Measurements from ENCODE around the gene DUT.

Gene DUT

GRCh38 chr15:48374472-48374871, 43.2 kb downstream of the DUT start:
- POLR2A ChIA-PET = no interaction called here
- CTCF ChIA-PET = no interaction called here
- TF ChIP-seq TARDBP (IDR thresholded peaks at IDR 0.05) (no peak), FOXK2 (IDR thresholded peaks at IDR 0.05) (no peak), LEF1 (IDR thresholded peaks at IDR 0.05; ENCODE audit: borderline replicate concordance) (no peak), HDGF (IDR thresholded peaks at IDR 0.05; ENCODE audit: borderline replicate concordance) (no peak), SP1 (IDR thresholded peaks at IDR 0.05) (no peak), ARNT (IDR thresholded peaks at IDR 0.05) (no peak), NFRKB (IDR thresholded peaks at IDR 0.05) (no peak), ZNF384 (IDR thresholded peaks at IDR 0.05) (no peak), L3MBTL2 (conservative IDR thresholded peaks at IDR 0.05) (no peak), FOXA1 (IDR thresholded peaks at IDR 0.05) (no peak), CTBP1 (IDR thresholded peaks at IDR 0.05; ENCODE audit: borderline replicate concordance) (no peak), BHLHE40 (IDR thresholded peaks at IDR 0.05; ENCODE audit: borderline replicate concordance) (no peak), FOXM1 (IDR thresholded peaks at IDR 0.05; ENCODE audit: borderline replicate concordance) (no peak)
- DNase-seq (ENCODE audit: extremely low spot score) = no peak

- TF ChIP-seq FOXM1 (IDR thresholded peaks at IDR 0.05; ENCODE audit: borderline replicate concordance) = no peak
- TF ChIP-seq HDGF (IDR thresholded peaks at IDR 0.05; ENCODE audit: borderline replicate concordance) = no peak
- TF ChIP-seq PKNOX1 (IDR thresholded peaks at IDR 0.05) = no peak
- no peak for TF ChIP-seq ZNF384 (IDR thresholded peaks at IDR 0.05)
- no peak for TF ChIP-seq SP1 (IDR thresholded peaks at IDR 0.05)
- no peak for TF ChIP-seq LEF1 (IDR thresholded peaks at IDR 0.05; ENCODE audit: borderline replicate concordance)
- TF ChIP-seq FOXK2 (IDR thresholded peaks at IDR 0.05) = no peak
- TF ChIP-seq FOXA1 (IDR thresholded peaks at IDR 0.05) = no peak
- TF ChIP-seq ELF4 (IDR thresholded peaks at IDR 0.05) = no peak
- no peak for TF ChIP-seq BHLHE40 (IDR thresholded peaks at IDR 0.05; ENCODE audit: borderline replicate concordance)
- TF ChIP-seq ARNT (IDR thresholded peaks at IDR 0.05) = no peak
- TF ChIP-seq L3MBTL2 (conservative IDR thresholded peaks at IDR 0.05) = no peak
- TF ChIP-seq TARDBP (IDR thresholded peaks at IDR 0.05) = no peak
- no peak for TF ChIP-seq CTBP1 (IDR thresholded peaks at IDR 0.05; ENCODE audit: borderline replicate concordance)
- TF ChIP-seq NFRKB (IDR thresholded peaks at IDR 0.05) = no peak
- no peak for TF ChIP-seq SUZ12 (IDR thresholded peaks at IDR 0.05)
- no peak for DNase-seq (ENCODE audit: extremely low spot score)
- POLR2A ChIA-PET = no interaction called here
- CTCF ChIA-PET = interaction anchor here (0.6 kb wide), 1 partner anchor 393 kb away, joined by 3 read pairs; no protein-coding TSS in a partner anchor
These were observed 44.5 kb downstream of the DUT start for GRCh38 chr15:48375767-48376166.

- CTCF ChIA-PET = no interaction called here
- POLR2A ChIA-PET = no interaction called here
- no peak for DNase-seq (ENCODE audit: extremely low spot score)
- no peak for TF ChIP-seq NFRKB (IDR thresholded peaks at IDR 0.05)
- no peak for TF ChIP-seq LEF1 (IDR thresholded peaks at IDR 0.05; ENCODE audit: borderline replicate concordance)
- TF ChIP-seq ZNF384 (IDR thresholded peaks at IDR 0.05) = no peak
- no peak for TF ChIP-seq ARNT (IDR thresholded peaks at IDR 0.05)
- no peak for TF ChIP-seq FOXK2 (IDR thresholded peaks at IDR 0.05)
- no peak for TF ChIP-seq ELF4 (IDR thresholded peaks at IDR 0.05)
- TF ChIP-seq CTBP1 (IDR thresholded peaks at IDR 0.05; ENCODE audit: borderline replicate concordance) = no peak
- no peak for TF ChIP-seq HDGF (IDR thresholded peaks at IDR 0.05; ENCODE audit: borderline replicate concordance)
- no peak for TF ChIP-seq SUZ12 (IDR thresholded peaks at IDR 0.05)
- TF ChIP-seq FOXM1 (IDR thresholded peaks at IDR 0.05; ENCODE audit: borderline replicate concordance) = no peak
- no peak for TF ChIP-seq FOXA1 (IDR thresholded peaks at IDR 0.05)
- TF ChIP-seq BHLHE40 (IDR thresholded peaks at IDR 0.05; ENCODE audit: borderline replicate concordance) = no peak
- TF ChIP-seq SP1 (IDR thresholded peaks at IDR 0.05) = no peak
- TF ChIP-seq L3MBTL2 (conservative IDR thresholded peaks at IDR 0.05) = no peak
These were observed 49.0 kb downstream of the DUT start for GRCh38 chr15:48380198-48380597.

- no peak for DNase-seq (ENCODE audit: extremely low spot score)
- TF ChIP-seq HDGF (IDR thresholded peaks at IDR 0.05; ENCODE audit: borderline replicate concordance) (no peak), NFRKB (IDR thresholded peaks at IDR 0.05) (no peak), SUZ12 (IDR thresholded peaks at IDR 0.05) (no peak), ARNT (IDR thresholded peaks at IDR 0.05) (no peak), FOXK2 (IDR thresholded peaks at IDR 0.05) (no peak), FOXM1 (IDR thresholded peaks at IDR 0.05; ENCODE audit: borderline replicate concordance) (no peak), FOXA1 (IDR thresholded peaks at IDR 0.05) (no peak), L3MBTL2 (conservative IDR thresholded peaks at IDR 0.05) (no peak), PKNOX1 (IDR thresholded peaks at IDR 0.05) (no peak), LEF1 (IDR thresholded peaks at IDR 0.05; ENCODE audit: borderline replicate concordance) (no peak), ELF4 (IDR thresholded peaks at IDR 0.05) (no peak), BHLHE40 (IDR thresholded peaks at IDR 0.05; ENCODE audit: borderline replicate concordance) (no peak), ZNF384 (IDR thresholded peaks at IDR 0.05) (no peak), SP1 (IDR thresholded peaks at IDR 0.05) (no peak), TARDBP (IDR thresholded peaks at IDR 0.05) (no peak), CTBP1 (IDR thresholded peaks at IDR 0.05; ENCODE audit: borderline replicate concordance) (no peak)
- ChIA-PET CTCF (no interaction called here), POLR2A (no interaction called here)
These were observed 50.6 kb downstream of the DUT start for GRCh38 chr15:48381861-48382260.

- TF ChIP-seq ZNF384 (IDR thresholded peaks at IDR 0.05) (no peak), TARDBP (IDR thresholded peaks at IDR 0.05) (no peak), FOXA1 (IDR thresholded peaks at IDR 0.05) (no peak), FOXM1 (IDR thresholded peaks at IDR 0.05; ENCODE audit: borderline replicate concordance) (no peak), ELF4 (IDR thresholded peaks at IDR 0.05) (no peak), SP1 (IDR thresholded peaks at IDR 0.05) (no peak), LEF1 (IDR thresholded peaks at IDR 0.05; ENCODE audit: borderline replicate concordance) (no peak), CTBP1 (IDR thresholded peaks at IDR 0.05; ENCODE audit: borderline replicate concordance) (no peak)
- DNase-seq (ENCODE audit: extremely low spot score) = no peak
- POLR2A ChIA-PET = no interaction called here
- CTCF ChIA-PET = no interaction called here
These were observed 51.8 kb downstream of the DUT start for GRCh38 chr15:48383031-48383430.

GRCh38 chr15:48384616-48385015, 53.4 kb downstream of the DUT start:
- ChIA-PET CTCF (no interaction called here), POLR2A (no interaction called here)
- DNase-seq (ENCODE audit: extremely low spot score) = no peak
- TF ChIP-seq SUZ12 (IDR thresholded peaks at IDR 0.05) (no peak), FOXM1 (IDR thresholded peaks at IDR 0.05; ENCODE audit: borderline replicate concordance) (no peak), FOXK2 (IDR thresholded peaks at IDR 0.05) (no peak), ARNT (IDR thresholded peaks at IDR 0.05) (no peak), CTBP1 (IDR thresholded peaks at IDR 0.05; ENCODE audit: borderline replicate concordance) (no peak), FOXA1 (IDR thresholded peaks at IDR 0.05) (no peak), ZNF384 (IDR thresholded peaks at IDR 0.05) (no peak), TARDBP (IDR thresholded peaks at IDR 0.05) (no peak), ELF4 (IDR thresholded peaks at IDR 0.05) (no peak), HDGF (IDR thresholded peaks at IDR 0.05; ENCODE audit: borderline replicate concordance) (no peak)
